ACC112 (cell line): ENCODE results near the gene RASL12.
A peak's percentile ranks its signal among the peaks of the same experiment; 100 is the strongest.
"Not testable (repeated sequence)": the region's sequence is repeated elsewhere in the genome, so short reads cannot be mapped to it uniquely, and the experiment has no call there.

Source experiments
- H2AFZ ChIP-seq: fragments of 200-600 bp; sonication (generic); one replicate; pipeline ENCODE4 v1.6.0; 2017; ENCODE audit warnings: antibody characterized with exemption, low read length; ENCODE audit not compliant: unreplicated experiment
- H3K27ac ChIP-seq: fragments of 200-600 bp; sonication (generic); 2 replicates; pipeline ENCODE4 v1.5.1; 2014; ENCODE audit warnings: low read depth, mild to moderate bottlenecking, antibody characterized with exemption, low read length, moderate library complexity
- H3K27me3 ChIP-seq: fragments of 200-600 bp; sonication (generic); 2 replicates; pipeline ENCODE4 v1.6.1; 2014; ENCODE audit warnings: mild to moderate bottlenecking, antibody characterized with exemption, low read length, moderate library complexity, mixed read lengths; ENCODE audit not compliant: insufficient read depth
- H3K36me3 ChIP-seq: fragments of 200-600 bp; sonication (generic); 2 replicates; pipeline ENCODE4 v1.6.1; 2016; ENCODE audit warnings: mild to moderate bottlenecking, antibody characterized with exemption, low read length, moderate library complexity, mixed read lengths; ENCODE audit not compliant: insufficient read depth
- H3K4me1 ChIP-seq: fragments of 200-600 bp; sonication (generic); one replicate; pipeline ENCODE4 v1.6.1; 2016; ENCODE audit warnings: low read length, mixed read lengths; ENCODE audit not compliant: insufficient read depth, unreplicated experiment, control insufficient read depth
- H3K4me3 ChIP-seq: fragments of 200-600 bp; sonication (generic); 2 replicates; pipeline ENCODE4 v1.5.1; 2014; ENCODE audit warnings: mild to moderate bottlenecking, low read depth, low read length
- H3K79me2 ChIP-seq: fragments of 200-600 bp; sonication (generic); one replicate; pipeline ENCODE4 v1.6.0; 2016; ENCODE audit warnings: low read length; ENCODE audit not compliant: control insufficient read depth, unreplicated experiment, insufficient read depth

The RASL12 gene

GRCh38 chr15:65075607-65076395, 8.0 kb upstream of the RASL12 start:
- not testable (repeated sequence) for H3K4me3 ChIP-seq, H3K27ac ChIP-seq

GRCh38 chr15:65074946-65075345, 7.2 kb upstream of the RASL12 start:
- H3K4me3 ChIP-seq, H3K79me2 ChIP-seq, H3K27me3 ChIP-seq, H2AFZ ChIP-seq, H3K36me3 ChIP-seq, H3K27ac ChIP-seq: not testable (repeated sequence)
- H3K4me1 ChIP-seq: peaks cover 19% of the 10 kb centered on the region

More at GRCh38 chr15:65075607-65076395, 8.0 kb upstream of the RASL12 start:
- not testable (repeated sequence) for H3K27me3 ChIP-seq, H3K79me2 ChIP-seq, H3K36me3 ChIP-seq, H2AFZ ChIP-seq
- H3K4me1 ChIP-seq: peaks cover 15% of the 10 kb centered on the region

- Histone ChIP-seq H2AFZ (no peak overlapping the region), H3K27ac (no peak overlapping the region), H3K27me3 (peaks cover 12% of the 10 kb centered on the region), H3K4me3 (no peak overlapping the region), H3K4me1 (peaks cover 38% of the 10 kb centered on the region), H3K36me3 (no peaks in the 10 kb centered on the region), H3K79me2 (no peaks in the 10 kb centered on the region)
These were observed 4.8 kb upstream of the RASL12 start for GRCh38 chr15:65072617-65073016.

- Histone ChIP-seq H3K4me1 (peaks cover 38% of the 10 kb centered on the region), H3K27me3 (peaks cover 14% of the 10 kb centered on the region), H3K4me3 (no peak overlapping the region), H2AFZ (no peak overlapping the region), H3K27ac (no peak overlapping the region), H3K36me3 (no peaks in the 10 kb centered on the region), H3K79me2 (no peaks in the 10 kb centered on the region)
These were observed 4.2 kb upstream of the RASL12 start for GRCh38 chr15:65072027-65072426.

- H3K27ac ChIP-seq: no peak overlapping the region
- no peaks in the 10 kb centered on the region for H3K36me3 ChIP-seq
- peaks cover 38% of the 10 kb centered on the region for H3K4me1 ChIP-seq
These were observed 3.6 kb upstream of the RASL12 start for GRCh38 chr15:65071381-65071811.

GRCh38 chr15:65069779-65070546, 2.2 kb upstream of the RASL12 start:
- Histone ChIP-seq H3K4me3 (no peak overlapping the region), H3K27ac (no peak overlapping the region), H2AFZ (no peak overlapping the region), H3K27me3 (peaks cover 30% of the 10 kb centered on the region), H3K36me3 (no peaks in the 10 kb centered on the region), H3K4me1 (peaks cover 38% of the 10 kb centered on the region), H3K79me2 (no peaks in the 10 kb centered on the region)

More at GRCh38 chr15:65071381-65071811, 3.6 kb upstream of the RASL12 start:
- H2AFZ ChIP-seq: no peak overlapping the region
- H3K27me3 ChIP-seq: peaks cover 20% of the 10 kb centered on the region
- no peaks in the 10 kb centered on the region for H3K79me2 ChIP-seq
- H3K4me3 ChIP-seq: no peak overlapping the region

- Histone ChIP-seq H3K36me3 (no peaks in the 10 kb centered on the region), H3K79me2 (no peaks in the 10 kb centered on the region), H3K27ac (no peak overlapping the region), H2AFZ (no peak overlapping the region), H3K27me3 (peaks cover 30% of the 10 kb centered on the region), H3K4me3 (no peak overlapping the region), H3K4me1 (peaks cover 38% of the 10 kb centered on the region)
These were observed 1.4 kb upstream of the RASL12 start for GRCh38 chr15:65069179-65069578.

GRCh38 chr15:65068403-65068788, 605 bp upstream of the RASL12 start:
- no peaks in the 10 kb centered on the region for H3K79me2 ChIP-seq
- no peak overlapping the region for H3K4me3 ChIP-seq
- H3K27ac ChIP-seq: no peak overlapping the region
- H3K4me1 ChIP-seq: peaks cover 38% of the 10 kb centered on the region
- no peak overlapping the region for H2AFZ ChIP-seq
- H3K27me3 ChIP-seq: peaks cover 30% of the 10 kb centered on the region
- H3K36me3 ChIP-seq: no peaks in the 10 kb centered on the region

- Histone ChIP-seq H3K4me1 (peaks cover 36% of the 10 kb centered on the region), H3K4me3 (peak overlapping the region; percentile 52; the same call in 1 of the 2 replicates), H3K27ac (no peak overlapping the region), H3K27me3 (peaks cover 30% of the 10 kb centered on the region), H2AFZ (no peak overlapping the region), H3K36me3 (no peaks in the 10 kb centered on the region), H3K79me2 (no peaks in the 10 kb centered on the region)
These were observed 510 bp downstream of the RASL12 start for GRCh38 chr15:65067317-65067644.

- Histone ChIP-seq H3K27me3 (peaks cover 30% of the 10 kb centered on the region), H3K4me1 (peaks cover 31% of the 10 kb centered on the region), H2AFZ (no peak overlapping the region), H3K36me3 (no peaks in the 10 kb centered on the region), H3K4me3 (no peak overlapping the region), H3K27ac (no peak overlapping the region), H3K79me2 (no peaks in the 10 kb centered on the region)
These were observed 1.0 kb downstream of the RASL12 start for GRCh38 chr15:65066635-65067316.
